NCI-H2227 (cell line): ENCODE results near the gene FIBP.

Experiments
- DNase-seq: peaks from one replicate; lab custom pipeline; 2025; ENCODE audit not compliant: unreplicated experiment; lab: John Stamatoyannopoulos, UW

FIBP gene

DNA sequence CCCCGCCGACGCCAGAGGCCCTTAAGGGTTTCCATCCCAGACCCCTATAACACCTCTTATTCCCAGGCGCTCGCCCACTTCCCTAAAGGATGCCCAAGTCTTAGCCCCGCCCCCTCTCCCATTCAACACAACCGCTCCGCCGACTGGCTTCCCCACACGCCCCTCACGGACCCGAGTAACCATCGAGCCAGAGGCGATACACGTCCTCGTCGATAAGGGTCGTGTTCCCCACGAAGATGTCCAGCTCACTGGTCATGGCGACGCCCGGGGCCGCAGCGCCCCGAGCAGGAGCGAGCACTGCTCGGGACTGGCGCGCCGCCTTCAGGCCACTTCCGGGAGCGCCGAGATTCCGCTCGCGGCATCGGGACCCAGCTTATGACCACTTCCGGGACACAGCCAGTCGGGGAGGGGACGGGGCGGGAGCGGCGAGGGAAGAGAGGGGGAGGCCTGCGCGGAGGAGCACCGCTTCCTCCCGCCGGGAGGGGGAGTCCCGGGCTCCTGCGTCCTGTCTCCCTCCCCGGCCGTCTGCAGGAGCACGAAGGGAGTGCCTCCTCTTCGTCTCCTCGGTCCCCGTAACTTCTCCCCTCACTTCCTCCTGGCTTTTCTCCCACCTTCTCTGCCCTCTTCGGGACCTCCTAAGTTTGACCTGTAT is at the start of gene FIBP:
Gene FIBP, minus strand, starts transcription at position 309 of the 652 bp plus-strand sequence. Its CDS starts 53 bp downstream, at position 256.
- DNase-seq, result peak; percentile 97

DNA sequence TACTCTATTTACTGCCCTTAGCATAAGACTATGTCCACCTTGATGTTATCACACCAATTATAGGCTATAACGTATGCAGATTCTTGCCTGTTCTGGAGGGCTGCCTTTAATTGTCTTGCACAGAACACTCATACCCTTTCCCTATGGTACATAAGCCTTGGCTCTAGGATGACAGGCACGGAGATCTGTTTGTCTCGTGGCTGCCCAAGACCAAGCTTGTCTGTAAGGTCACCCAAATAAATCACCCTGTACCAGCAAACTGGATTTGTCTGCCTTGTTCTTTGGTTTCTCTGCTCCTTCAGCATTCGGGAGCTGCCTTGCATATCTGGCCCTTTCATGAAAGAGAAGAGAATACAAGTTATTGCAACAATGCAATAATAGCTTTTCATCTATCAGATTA is 49.5 kb upstream of the FIBP start:
- no peak for DNase-seq

DNA sequence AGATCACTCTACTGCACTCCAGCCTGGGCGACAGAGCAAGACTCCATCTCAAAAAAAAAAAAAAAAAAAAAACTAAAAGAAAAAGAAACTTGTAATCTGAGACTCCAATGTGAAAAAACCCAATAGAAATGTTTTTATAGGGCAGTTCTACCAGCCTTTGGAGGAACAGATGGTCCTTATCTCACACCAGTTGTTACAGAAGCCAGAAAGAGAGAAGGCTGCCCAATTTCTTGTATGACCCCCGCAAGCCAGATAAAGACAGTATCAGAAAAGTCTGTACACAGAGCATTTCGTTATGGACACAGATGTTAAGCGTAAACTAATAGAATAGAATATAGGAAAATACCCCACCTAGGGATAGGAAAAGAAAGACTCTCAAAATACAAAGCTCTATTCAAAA is 45.7 kb upstream of the FIBP start:
- no peak for DNase-seq

DNA sequence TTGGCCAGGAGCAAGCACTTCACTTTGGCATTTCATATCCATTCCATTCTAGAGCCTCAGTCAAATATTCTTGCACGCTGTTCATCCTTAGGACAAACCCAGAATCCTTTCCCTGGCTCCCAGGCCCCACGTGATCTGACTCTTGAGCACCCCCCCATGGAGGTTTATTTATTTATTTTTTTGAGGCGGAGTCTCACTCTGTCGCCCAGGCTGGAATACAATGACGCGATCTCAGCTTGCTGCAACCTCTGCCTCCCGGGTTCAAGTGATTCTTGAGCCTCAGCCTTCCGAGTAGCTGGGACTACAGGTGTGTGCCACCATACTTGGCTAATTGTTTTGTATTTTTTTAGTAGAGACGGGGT is 44.3 kb upstream of the FIBP start:
- DNase-seq, result peak; percentile 78

DNA sequence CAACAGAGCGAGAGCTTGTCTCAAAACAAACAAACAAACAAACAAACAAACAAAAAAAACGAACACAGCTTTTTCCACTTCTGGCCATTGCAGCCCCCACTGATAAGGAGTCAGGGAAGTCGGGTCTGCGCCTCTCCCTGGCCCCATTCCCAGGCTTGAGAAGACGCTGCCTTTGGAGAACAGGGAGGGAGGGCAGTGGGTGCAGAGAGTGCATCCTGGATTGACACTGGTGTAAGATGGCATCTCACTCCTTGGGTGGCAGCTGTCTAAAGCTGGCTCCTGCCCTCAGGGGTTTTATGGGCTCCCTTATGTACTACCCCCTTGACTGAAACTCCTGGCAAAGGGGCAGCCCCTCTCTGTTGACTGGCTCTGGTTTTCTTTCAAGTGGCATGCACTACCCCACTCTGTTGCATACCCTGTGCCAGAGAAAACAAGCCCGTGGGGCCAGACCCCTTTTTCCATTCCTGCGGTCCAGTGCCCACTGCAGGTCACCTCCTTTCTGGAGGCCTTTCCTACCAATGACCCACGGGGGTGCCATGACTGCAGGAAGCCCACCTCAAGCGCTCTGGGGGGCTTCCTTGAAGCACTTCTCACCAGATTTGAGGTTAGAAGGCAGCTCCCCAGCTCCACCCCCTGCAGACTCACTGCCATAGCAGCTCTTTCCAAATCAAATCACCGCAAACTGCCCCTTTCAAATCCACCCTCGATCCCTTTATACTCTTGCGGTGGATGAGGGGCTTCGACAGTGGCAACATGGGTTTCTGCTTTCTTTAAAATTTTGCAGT is 43.7 kb upstream of the FIBP start:
- DNase-seq, result no peak

DNA sequence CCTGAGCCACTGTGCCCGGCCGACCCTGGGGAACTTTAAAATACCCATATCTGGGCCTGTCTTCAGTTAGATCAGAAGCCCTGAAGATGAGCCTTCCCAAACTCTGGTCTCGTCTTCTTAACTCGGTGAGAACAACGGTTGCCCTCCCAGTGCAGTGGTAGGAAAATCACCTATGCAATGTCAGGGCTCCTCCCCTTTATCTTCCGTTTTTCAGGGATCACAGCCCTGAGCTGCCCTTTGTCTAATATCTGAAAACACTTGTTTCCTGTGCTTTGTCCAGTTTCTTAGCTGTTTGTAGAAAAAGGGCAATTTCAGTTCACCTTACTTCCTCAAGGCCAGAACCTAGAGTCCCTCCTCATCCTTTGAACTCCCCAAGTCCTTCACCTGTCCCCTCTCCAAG is 40.4 kb upstream of the FIBP start:
- DNase-seq, result no peak

DNA sequence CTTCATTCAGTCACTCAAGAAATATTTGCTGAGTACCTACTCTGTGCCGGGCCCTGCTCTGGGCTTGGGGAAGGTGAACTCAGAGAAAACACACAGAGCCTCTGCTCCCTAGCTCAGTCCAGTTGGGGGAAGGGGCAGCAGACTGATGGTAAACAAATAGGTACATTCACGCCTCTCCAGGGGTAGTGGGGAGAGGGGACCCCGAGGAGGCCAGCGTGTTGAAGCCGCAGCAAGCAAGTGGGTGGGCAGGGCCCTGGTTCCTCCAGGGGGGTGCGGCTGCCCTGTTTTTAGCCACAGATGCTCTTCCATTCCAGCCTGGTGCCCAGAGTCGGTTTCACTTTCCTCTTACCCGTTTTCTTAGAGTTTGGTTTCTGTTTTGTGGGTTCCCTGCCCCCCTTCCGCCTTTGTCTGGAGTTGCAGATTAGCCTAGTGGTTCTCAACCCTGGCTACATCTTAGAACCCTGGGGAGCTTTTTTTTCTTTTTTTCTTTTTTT is 39.7 kb upstream of the FIBP start:
- no peak for DNase-seq

DNA sequence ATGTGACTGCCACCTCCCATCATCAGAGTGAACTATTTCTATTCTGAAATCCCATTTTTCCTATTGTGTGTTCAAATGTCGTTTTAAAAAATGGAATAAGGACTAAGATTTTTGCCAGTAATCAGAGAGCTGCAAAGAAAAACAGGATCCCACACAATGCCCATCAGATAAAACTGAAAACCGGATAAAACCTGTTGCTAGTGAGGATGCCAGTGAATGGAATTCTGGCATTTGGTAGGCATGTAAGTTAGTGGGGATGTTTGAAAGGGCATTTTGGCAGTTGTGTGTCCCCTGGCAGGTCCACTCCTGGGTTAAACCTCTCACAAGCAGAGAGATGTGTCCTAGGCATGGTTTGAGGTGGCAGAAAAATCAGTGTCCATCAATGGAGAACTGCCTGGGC is 37.1 kb upstream of the FIBP start:
- DNase-seq, result no peak

DNA sequence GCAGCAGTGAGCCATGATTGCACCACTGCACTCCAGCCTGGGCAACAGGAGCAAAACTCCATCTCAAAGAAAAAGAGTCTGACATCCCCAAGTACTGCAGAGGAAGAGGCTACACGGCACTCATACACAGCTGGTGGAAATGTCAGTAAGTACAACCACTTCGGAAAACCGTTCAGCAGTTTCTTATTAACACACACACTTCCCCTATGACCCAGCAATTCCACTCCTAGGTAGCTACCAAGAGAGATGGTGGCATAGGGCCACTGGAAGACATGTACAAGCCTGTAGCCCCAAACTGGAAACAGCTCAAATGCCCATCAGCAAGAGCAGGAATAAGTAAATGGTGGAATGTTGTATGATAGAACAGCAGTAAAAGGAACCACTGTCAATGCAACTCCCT is 34.3 kb upstream of the FIBP start:
- no peak for DNase-seq

DNA sequence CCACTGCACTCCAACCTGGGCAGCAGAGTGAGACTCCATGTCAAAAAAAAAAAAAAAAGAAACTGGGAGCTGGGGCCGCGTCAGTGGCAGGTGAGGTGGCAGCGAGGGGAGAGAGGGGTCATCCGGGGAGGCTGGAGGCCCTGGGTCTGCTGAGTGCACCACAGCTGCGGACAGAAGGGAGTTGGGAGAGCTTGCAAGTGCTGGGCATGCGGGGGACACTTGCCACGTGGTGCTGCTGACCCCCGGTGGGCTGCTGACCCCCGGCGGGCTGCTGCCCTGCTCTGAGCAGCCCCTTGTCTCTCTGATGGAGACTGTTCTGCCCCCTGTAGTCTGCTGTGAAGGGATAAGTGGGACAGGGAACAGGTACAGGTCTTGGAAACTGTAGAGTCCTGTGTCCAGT is 33.6 kb upstream of the FIBP start:
- DNase-seq, result no peak

DNA sequence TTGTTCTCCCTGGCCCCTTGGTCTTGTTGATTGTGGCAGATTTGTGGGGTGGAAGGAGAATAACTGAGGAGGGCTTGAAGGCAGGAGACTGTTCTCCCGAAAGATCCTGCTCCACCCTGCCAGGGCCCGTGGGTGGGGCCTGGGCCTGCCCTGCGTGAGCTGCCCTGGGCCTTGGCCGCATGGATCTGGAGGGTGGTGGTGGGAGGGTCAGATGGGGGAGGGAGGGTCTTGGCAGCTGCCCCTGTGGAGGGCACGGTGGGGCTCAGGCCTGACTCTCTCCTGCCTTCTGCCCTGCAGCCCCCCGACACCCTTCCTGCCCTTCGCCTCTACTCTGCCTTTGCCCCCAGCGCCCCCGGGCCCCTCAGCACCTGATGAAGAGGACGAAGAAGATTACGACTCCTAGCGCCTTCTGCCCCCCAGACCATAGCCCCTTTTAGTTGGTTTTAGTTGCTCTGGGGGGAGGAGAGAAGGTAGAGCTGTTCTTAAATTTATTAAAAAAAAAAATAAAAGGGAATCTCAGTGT is 32.8 kb upstream of the FIBP start:
- DNase-seq, result no peak

DNA sequence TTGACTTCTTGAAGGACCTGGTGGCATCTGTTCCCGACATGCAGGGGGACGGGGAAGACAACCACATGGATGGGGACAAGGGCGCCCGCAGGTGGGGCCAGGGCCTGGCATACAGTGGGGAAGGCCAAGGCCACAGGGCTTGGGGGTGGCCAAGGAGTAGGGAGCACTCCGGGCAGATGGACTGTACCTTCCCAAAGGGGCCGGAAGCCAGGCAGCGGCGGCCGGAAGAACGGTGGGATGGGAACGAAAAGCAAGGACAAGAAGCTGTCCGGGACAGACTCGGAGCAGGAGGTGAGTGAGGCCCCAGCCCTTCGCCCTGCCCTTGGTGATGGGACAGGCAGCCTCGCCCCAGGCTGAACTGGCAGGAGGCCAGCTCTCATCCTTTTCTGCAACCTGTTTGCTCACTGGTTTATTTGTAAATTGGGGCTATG is 32.1 kb upstream of the FIBP start:
- no peak for DNase-seq

DNA sequence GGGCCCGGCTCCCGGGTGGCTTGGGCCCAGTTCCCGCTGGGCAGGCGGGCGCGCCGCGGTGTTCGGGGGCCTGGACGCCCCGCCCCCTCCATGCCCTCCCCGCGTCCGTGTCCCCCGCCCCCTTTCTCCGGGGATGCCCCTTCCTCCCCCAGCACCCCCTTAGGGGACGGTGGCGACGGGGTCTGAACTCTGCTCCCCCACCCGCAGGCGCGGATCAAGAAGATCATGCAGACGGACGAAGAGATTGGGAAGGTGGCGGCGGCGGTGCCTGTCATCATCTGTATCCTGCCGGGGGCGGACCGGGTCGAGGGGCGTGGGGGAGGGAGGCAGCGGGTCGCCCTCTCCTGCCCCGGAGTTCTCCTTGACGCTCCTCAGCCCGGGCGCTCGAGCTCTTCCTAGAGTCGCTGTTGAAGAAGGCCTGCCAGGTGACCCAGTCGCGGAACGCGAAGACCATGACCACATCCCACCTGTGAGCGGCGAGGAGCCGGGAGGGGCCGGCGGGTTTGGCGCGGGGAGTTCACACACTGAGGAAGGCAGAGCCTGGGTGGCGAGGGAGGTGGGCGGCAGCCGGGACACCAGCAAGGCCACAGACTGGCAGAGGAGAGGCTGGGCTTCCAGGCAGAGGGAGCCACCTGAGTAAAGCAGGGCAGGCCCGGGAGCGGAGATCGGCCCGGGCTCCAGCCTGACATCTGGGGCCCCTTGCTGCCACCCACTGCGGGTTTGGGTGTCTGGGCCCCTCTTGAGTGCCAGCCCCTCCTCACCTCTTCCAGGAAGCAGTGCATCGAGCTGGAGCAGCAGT is 31.5 kb upstream of the FIBP start:
- peak; percentile 58 for DNase-seq

DNA sequence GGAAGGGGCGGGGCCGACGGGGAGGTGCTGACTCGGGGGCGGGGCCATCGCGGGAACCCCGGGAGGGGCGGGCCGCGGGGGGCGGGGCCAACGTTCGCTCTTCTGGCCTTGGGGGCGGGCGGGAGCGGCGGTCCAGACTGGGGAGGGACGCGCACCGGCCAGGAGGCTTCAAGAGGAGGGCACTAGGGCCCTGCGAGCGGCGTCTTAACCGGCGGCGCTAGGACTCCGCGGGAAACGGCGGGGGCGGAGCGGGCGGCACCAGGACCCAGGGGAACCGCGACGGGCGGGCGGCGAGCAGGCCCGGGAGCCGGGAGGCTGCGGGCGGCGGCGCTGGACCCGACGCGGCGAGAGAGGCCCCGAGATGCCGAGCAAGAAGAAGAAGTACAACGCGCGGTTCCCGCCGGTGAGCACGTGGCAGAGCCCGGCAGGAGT is 30.9 kb upstream of the FIBP start, which contains the start of gene DRAP1:
Gene DRAP1, plus strand, starts transcription at position 286 of the 432 bp plus-strand sequence. Its CDS starts 76 bp downstream, at position 362.
- DNase-seq, result peak; percentile 98

DNA sequence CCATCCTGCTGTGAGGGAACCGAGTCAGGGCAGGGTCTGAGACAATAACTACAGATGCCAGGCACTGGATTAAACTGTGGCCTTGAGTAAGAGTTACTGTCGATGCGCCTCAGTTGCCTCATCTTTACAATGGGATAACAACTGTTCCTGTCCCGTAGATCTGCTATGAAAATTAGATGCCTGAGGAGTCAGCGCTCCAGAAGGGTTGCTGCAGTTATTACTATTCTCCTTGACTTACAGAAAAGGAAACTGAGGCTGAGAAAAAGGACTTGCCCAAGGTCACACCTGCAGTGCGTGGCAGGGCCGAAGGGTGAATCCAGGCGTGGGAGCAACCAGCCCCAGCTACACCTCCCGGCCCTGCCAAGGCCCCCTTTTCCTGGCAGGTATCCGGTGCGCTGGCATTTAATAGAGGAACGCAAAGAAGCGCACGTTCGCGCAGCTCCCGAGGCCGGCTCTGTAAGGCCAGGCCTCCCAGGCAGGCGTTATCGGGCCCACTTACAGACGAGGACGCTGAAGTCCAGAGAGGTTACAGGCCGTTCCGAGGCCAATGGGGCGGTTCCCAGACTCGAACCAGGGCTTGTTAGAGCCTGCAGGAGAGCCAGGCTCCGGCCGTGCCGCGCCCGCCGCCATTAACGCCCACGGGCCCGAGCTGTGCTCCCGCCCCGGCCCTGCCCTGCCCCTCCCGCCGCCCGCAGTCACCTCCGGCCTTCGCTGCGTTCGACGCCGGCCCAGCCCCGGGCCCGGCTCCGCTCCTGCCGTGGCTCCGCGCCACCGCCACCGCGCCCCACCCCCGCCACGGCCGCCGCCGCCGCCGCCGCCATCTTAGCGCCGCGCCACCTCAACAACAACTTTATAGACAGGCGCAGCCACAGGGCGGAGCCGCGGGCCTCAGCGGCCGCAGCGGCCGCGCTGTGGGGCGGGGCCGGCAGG is 30.2 kb upstream of the FIBP start, which contains the start of gene C11orf68:
Gene C11orf68, minus strand, starts transcription at position 852 of the 930 bp plus-strand sequence. Its CDS starts 31 bp downstream, at position 821.
- DNase-seq, result peak; percentile 57

DNA sequence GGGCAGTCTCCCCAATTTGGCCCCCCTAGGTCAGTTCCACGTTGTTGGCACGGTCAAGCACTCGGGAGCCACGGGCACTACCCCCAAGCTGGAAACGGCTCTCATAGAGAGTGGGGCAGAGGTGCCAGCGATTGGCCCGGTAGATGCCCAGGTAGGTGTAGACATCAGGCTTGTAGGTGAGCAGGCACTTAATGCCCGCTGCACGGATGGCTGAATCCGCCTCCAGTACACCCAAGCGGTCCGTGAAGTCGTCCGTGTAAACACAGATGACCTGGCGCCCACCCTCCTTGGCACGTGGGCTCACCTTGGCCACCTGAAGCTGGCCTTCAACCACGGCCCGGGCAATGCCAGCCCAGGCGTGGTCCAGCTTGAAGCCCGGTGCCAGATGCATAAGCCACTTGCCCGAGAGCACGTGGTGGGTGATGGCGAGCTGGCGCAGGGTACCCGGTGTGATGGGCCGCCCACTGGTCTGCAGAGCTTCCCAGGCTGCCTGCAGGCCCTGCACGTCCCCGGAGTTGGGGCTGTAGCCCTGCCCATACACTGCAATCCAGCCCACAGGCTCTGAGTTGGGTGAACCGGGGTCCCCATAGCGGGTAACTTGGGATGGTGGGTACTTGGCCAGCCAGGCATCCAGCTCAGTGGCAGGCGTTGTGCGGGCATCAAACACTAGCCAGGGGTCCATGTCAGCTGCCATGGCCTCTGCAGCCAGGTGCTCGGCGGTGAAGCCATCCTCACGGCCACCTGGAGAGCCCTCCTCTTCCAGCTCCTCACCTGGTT is 29.4 kb upstream of the FIBP start:
- DNase-seq, result no peak

DNA sequence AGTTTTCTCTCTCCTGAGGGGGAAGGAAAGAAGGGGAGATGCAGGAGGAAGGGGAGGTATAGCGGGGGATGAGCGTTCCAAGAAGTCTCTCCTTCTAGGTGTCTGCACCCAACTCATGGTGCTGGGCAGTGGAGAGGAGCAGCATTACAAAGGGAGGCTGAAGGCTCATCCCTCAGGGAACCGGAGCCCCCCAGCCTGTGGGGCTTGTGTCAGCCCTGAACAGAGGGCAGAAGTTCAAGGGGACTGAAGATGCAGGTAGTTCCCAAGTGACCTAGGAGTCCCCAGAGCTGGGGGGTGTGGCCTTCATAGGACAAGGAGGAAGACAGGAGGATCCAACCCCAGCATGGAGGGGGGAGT is 28.8 kb upstream of the FIBP start:
- DNase-seq, result no peak

DNA sequence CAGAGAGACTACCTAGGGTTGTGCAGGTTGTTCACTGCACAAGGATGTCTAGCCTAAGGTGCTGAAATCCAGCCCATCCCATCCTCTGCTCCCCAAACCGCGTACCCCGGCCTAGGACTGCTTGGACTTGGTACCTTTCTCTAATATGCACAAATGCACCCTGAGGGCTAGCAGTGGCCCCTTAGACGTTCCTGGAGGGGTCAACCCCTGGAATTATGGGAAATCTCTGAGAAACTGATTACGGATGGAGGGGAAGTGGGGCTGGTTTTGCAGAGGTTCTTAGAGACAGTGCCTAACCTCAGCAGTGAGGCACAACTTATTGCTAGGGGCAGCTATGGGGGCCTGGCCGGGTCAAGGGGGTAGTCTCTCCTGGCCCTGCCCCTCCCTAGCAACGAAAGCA is 28.1 kb upstream of the FIBP start:
- DNase-seq, result no peak

DNA sequence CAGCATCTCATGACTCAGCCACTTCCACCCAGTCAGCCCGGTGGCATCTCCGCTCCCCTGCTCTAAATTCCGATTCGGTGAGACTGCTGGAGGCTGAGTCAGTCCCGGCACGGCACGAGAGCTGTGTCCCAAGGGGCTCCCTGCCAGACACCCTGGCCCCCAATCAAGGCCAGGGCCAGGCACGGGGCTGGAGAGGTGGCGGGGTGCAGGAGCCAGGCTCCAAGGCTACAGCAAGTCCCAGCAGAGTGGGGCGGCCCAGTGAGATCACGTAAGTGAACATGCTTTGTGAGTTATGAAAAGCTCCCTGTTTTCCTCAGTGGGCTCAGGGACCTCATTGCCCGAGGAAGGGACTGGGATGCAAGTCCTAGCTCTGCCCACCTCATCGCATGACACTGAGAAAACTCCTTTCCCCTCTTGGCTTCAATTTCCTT is 27.6 kb upstream of the FIBP start:
- no peak for DNase-seq
